Effector CD8-positive, alpha-beta T cell (primary cell): Measurements from ENCODE around the gene VWA7.

ENCODE experiments used
- DNase-seq: peaks from one replicate; lab custom pipeline; 2025; lab: John Stamatoyannopoulos, UW

The VWA7 gene

DNA sequence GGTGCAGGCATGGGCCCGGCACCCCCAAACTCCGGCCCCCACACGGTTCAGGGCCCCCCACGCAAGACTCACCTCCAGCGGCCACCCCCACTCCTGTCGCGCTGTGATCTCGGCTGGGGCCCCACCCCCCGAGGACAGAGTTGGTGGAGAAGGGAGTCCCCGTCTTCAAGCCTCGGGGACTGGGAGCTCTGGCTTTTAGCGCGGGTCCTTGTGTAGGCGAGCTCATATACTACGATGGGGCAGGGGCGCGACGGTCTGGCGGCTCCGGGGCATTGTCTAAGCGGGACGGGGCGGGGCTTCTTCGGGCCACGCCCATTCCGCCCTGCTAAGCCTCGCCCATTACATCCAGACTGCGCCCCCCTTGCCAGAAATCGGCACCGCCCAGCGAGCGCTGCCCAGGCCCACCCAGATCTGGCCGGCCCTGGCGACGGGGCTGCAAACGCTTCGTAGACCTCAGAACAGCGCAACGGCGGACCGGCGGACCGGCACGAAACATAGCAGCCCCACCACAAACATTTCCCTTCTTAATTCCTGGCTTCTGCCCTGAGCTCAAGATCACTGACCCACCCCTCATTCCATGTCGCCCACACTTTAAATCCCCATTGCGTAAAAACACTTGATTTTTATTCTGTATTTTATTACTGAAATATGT, 47.0 kb downstream of the VWA7 start:
- DNase-seq: peak; percentile 67

DNA sequence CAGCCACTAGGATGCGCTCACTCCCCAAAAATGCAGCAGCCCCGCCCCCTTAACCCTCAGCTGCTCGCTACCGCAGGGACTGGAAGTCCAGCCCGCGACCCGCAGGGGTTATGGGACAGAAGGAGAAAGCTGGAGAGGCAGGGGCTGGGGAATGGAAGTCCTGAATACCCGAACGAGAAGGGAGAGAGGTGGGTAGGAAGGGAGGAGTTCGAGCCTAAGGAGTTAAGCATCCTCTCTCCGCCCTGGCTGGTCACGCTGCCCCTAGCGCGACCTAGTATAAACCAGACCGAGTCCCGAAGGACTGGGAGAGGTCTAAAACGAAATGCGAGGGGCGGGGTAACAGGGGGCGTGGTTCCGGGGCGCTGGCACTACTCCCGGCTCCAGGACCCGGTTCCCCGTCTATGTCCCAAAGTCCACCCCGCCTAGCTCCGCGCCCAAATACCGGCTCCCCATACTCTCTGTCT, 47.6 kb downstream of the VWA7 start:
- DNase-seq: peak; percentile 63

GRCh38 chr6:31728767-31729514, 48.2 kb downstream of the VWA7 start, which contains the start of gene DDAH2:
TSS of gene DDAH2 (minus strand) at chr6:31729299. CDS start at chr6:31729161, 138 bp downstream.
- DNase-seq: no peak

DNA sequence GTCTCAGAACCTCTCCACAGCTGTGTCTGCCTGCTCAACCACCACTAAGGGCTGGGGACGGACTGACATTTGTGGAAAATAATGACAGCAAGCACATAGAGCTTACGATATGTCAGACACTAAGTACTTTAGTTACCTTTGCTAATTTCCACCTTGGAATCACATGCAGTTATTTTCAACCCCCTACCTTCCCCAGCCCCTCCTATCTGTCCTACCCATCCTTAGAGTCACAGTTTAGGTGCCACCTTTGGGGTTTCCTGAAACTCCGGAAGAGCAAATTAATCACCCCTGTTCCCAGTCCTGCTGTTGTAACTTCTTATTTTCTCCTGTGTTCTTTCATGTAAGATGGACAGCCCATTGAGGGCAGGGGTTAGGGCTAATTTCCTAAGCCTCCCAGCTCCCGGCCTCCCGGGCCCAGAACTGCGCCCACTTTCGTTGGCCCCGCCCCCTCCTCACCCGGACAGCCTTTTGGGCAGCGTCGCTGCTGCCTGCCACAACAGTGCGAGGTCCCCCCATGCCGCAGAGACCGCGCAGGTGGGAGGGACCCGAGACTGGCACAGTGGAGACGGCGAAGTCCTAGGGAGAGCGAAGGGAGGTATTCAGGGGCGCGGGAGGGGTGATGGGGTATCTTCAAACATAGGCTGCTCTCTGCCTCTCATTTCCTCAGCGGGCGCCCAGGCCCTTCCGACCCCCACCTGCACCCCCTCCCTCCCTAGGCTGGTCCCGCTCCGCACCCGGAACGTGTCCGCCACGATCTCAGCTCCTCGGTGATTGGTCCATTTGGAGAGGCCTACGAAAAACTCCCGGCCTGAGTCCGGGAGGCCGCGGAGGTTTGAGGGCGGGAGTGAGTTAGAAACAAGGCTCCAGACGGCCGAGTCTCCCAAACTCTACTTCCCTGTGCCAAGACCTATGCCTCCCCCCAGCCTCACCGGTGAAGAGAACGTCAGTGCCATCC, 49.1 kb downstream of the VWA7 start:
- DNase-seq: no peak

DNA sequence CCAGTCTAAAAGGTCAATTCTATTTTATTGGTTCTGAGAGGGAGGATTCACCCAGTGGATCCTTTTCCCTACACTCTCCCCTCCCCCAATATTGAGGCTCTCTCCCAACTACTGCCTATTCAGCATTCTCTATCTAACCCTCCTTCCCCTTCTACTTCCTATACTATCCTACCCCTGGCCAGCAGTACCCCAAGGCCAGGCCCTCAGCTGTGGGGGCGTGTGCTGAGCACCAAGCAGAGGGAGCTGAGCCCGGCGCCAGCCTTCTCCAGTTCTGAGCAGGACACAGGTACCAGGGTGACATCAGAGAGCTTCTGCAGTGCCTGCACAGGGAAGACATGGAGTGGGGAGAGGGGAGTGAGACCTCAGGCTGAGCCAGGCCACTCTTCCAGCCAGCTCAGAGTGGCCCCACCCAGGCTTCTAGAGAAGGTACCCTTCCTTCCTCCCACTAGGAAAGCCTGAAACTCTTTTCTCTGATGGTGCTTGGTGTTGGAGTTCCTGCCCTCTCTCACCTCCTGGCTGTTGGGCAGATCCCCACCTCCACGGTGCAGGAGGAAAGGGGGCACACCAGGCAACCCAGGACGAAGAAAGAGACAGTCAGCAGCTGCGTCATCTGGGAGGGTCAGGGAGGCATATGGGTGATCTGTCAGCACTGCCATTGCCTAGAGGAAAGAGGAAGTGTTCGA, 50.0 kb downstream of the VWA7 start:
- DNase-seq: no peak

- DNase-seq: no peak
Measured at GRCh38 chr6:31725502-31726350, 51.4 kb downstream of the VWA7 start.

DNA sequence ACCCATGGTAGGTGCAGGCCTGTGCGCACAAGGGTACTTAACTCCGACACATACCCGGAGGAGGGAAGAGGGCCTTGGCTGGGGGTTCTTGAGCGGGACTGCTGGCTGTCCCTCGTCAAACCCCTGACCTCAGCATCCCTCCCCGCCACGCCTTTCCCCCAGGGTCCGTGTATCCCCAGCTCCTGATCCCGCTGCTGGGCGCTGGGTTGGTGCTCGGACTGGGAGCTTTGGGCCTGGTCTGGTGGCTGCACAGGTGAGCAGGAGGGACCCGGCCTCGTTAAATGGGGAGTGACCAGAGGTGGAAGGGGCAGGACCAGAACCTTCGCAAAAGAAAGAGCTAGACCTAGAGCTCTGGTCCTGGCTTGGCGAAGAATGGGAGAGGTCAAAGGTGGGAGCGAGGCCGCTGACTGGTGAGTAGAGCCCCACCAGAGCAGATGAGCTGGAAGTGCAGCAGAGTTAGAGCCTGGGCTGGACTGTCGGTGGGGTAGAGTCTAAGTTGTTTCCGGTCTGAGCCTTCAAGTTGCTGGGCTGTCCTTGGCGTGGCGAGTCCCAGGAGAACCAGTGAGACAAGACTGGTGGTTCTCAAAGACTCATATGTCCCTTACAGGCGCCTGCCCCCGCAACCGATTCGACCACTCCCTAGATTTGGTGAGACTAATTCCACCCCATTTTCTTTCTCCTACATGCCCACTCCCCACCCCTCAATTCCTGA, 53.0 kb downstream of the VWA7 start:
- no peak for DNase-seq

DNA sequence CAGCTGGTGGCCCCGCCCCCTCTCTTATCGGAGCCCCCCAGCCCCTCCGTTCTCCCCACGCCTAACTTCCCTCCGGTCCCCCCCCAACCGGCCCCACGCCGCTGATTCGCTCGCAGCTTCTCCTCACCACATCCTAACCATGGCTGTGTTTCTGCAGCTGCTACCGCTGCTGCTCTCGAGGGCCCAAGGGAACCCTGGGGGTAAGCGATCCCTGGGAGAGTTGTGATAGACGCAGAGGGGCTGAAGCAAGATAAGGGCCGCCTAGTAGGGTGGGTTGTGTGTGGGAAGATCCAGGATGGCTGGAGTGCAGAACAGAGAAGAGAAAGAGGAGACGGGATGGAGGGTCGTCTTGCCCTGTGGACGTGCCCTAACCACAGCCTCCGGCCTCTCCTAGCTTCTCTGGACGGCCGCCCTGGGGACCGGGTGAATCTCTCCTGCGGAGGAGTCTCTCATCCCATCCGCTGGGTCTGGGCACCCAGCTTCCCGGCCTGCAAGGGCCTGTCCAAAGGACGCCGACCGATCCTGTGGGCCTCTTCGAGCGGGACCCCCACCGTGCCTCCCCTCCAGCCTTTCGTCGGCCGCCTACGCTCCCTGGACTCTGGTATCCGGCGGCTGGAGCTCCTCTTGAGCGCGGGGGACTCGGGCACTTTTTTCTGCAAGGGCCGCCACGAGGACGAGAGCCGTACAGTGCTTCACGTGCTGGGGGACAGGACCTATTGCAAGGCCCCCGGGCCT, 53.7 kb downstream of the VWA7 start, which contains the start of gene MPIG6B:
MPIG6B (plus strand) TSS at position 129 of the 735 bp plus-strand sequence; CDS start at position 140, 11 bp downstream.
- no peak for DNase-seq

DNA sequence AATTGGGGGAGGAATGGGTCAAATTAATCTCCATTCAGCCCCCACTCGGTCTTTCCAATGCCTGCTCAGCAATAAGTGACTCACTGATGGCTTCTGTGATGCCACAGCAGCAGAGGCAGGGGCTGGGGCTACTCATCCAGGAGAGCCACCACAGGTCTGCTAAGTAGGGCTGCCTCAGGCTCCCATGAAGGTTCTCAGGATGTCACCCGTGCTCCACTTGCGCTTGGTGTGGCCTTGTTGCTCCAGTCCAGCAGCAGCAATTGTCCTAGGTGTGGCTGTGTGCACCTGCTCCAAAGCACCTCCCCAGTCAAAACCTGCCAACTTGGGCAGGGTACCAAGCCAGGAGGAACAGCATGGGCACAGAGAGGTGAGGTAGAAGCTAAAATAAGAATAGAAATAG, 55.0 kb downstream of the VWA7 start:
- DNase-seq: no peak

- DNase-seq: no peak
Measured at GRCh38 chr6:31721351-31722020, 55.6 kb downstream of the VWA7 start, which contains the start of gene LY6G6C. TSS of gene LY6G6C (minus strand) at chr6:31721746. CDS start at chr6:31721679, 67 bp downstream.

GRCh38 chr6:31720196-31720770, 56.8 kb downstream of the VWA7 start:
- no peak for DNase-seq

GRCh38 chr6:31719001-31719400, 58.1 kb downstream of the VWA7 start:
- no peak for DNase-seq

- DNase-seq: no peak
Measured at GRCh38 chr6:31718265-31718664, 58.9 kb downstream of the VWA7 start.

- DNase-seq: no peak
Measured at GRCh38 chr6:31717499-31718222, 59.5 kb downstream of the VWA7 start.
